HTERT RPE-1 (cell line): Measurements from ENCODE around the gene DBF4.
"Not testable (repeated sequence)": the region's sequence is repeated elsewhere in the genome, so short reads cannot be mapped to it uniquely, and the experiment has no call there.

ENCODE experiments used
- in situ Hi-C: fragments of 300-500 bp; cut with MboI; formaldehyde crosslinking; loops from 4 replicates; pipeline ENCODE4 v1.14.3; 2020; ENCODE audit warnings: low sequenced_read_pairs

The DBF4 gene

GRCh38 chr7:87944547-87944946 lies 68.3 kb downstream of the DBF4 start:
- in situ Hi-C loops: no loop called here

GRCh38 chr7:87945926-87946325 lies 69.6 kb downstream of the DBF4 start:
- in situ Hi-C loops: not testable (repeated sequence)

- in situ Hi-C loops: no loop called here
These were observed 72.1 kb downstream of the DBF4 start for GRCh38 chr7:87948371-87948770.
